H54 (cell line): ENCODE data around the gene STARD10.
A peak's percentile ranks its signal among the peaks of the same experiment; 100 is the strongest.

Source experiments
- DNase-seq: peaks from one replicate; pipeline ENCODE4 v3.0.0; 2011; ENCODE audit warnings: low spot score, mixed read lengths; ENCODE audit not compliant: insufficient read length
- FAIRE-seq: peaks from 3 replicates; lab custom pipeline; 2011; peaks lifted over from hg19 to GRCh38; lab: Jason Lieb, UNC
- POLR2A ChIP-seq: IDR thresholded peaks from 2 replicates; pipeline ENCODE4 v1.6.1; 2011; ENCODE audit warnings: low read depth, mild to moderate bottlenecking, low read length

The STARD10 gene

GRCh38 chr11:72752088-72752914, 41.5 kb downstream of the STARD10 start, which contains the start of gene ARAP1:
Gene ARAP1, minus strand, starts transcription at chr11:72752408. Its CDS starts 25,280 bp downstream, at chr11:72727128.
- FAIRE-seq, result peak; percentile 6

GRCh38 chr11:72751116-72752087, 42.4 kb downstream of the STARD10 start:
- DNase-seq, result no peak
- TF ChIP-seq POLR2A, result no peak
- FAIRE-seq, result no peak

More at GRCh38 chr11:72752088-72752914, 41.5 kb downstream of the STARD10 start, which contains the start of gene ARAP1:
- peak; percentile 97 for DNase-seq
- peak; percentile 32; the same call in 1 of the 2 replicates for TF ChIP-seq POLR2A

GRCh38 chr11:72750556-72751115, 43.2 kb downstream of the STARD10 start:
- no peak for TF ChIP-seq POLR2A
- FAIRE-seq (no peak), DNase-seq (no peak)

- DNase-seq, result no peak
- no peak for TF ChIP-seq POLR2A
Observed at GRCh38 chr11:72750086-72750485, 43.8 kb downstream of the STARD10 start.

GRCh38 chr11:72747289-72747855, 46.5 kb downstream of the STARD10 start:
- DNase-seq (no peak), FAIRE-seq (no peak)
- TF ChIP-seq POLR2A, result no peak

More at GRCh38 chr11:72750086-72750485, 43.8 kb downstream of the STARD10 start:
- FAIRE-seq, result no peak

GRCh38 chr11:72746821-72747220, 47.0 kb downstream of the STARD10 start:
- FAIRE-seq (no peak), DNase-seq (no peak)
- TF ChIP-seq POLR2A, result no peak

- DNase-seq (no peak), FAIRE-seq (no peak)
- no peak for TF ChIP-seq POLR2A
Observed at GRCh38 chr11:72745925-72746550, 47.8 kb downstream of the STARD10 start.

- TF ChIP-seq POLR2A, result no peak
- no peak for FAIRE-seq
- no peak for DNase-seq
Observed at GRCh38 chr11:72745511-72745910, 48.3 kb downstream of the STARD10 start.

- DNase-seq, result no peak
- no peak for FAIRE-seq
- no peak for TF ChIP-seq POLR2A
Observed at GRCh38 chr11:72744474-72744873, 49.4 kb downstream of the STARD10 start.

GRCh38 chr11:72743321-72744221, 50.3 kb downstream of the STARD10 start:
- FAIRE-seq, result no peak

GRCh38 chr11:72742513-72743320, 51.1 kb downstream of the STARD10 start:
- no peak for TF ChIP-seq POLR2A
- DNase-seq, result no peak
- FAIRE-seq, result no peak

More at GRCh38 chr11:72743321-72744221, 50.3 kb downstream of the STARD10 start:
- no peak for TF ChIP-seq POLR2A
- DNase-seq, result no peak
